DMS153 treated with DMSO at 0.1 percent for 48 hours (cell line): ENCODE measurements around the gene PLA2G2D.

Experiments
- DNase-seq: peaks from one replicate; lab custom pipeline; 2025; ENCODE audit not compliant: unreplicated experiment; lab: John Stamatoyannopoulos, UW

Gene PLA2G2D, protein sequence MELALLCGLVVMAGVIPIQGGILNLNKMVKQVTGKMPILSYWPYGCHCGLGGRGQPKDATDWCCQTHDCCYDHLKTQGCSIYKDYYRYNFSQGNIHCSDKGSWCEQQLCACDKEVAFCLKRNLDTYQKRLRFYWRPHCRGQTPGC

DNA sequence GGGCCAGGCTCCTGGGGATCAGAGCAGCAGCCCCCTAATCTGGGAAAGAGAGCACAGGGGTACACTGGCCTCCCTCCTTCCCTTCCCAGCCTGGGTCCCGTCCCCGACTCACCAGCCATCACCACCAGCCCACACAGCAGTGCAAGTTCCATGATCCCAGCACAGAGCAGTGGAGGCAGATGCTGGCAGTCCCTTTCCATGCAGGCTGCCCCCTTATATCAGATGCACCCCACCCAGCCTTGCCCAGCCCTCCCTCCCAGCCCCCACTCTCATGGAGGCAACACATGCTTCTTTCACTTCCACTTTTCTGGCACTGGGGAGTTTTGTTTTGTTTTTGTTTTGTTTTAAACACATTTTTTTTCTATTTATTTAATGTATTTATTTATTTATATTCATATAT, at the start of gene PLA2G2D:
Gene PLA2G2D, minus strand, starts transcription at position 190 of the 400 bp plus-strand sequence. Its CDS starts 38 bp downstream, at position 152.
- no peak for DNase-seq

DNA sequence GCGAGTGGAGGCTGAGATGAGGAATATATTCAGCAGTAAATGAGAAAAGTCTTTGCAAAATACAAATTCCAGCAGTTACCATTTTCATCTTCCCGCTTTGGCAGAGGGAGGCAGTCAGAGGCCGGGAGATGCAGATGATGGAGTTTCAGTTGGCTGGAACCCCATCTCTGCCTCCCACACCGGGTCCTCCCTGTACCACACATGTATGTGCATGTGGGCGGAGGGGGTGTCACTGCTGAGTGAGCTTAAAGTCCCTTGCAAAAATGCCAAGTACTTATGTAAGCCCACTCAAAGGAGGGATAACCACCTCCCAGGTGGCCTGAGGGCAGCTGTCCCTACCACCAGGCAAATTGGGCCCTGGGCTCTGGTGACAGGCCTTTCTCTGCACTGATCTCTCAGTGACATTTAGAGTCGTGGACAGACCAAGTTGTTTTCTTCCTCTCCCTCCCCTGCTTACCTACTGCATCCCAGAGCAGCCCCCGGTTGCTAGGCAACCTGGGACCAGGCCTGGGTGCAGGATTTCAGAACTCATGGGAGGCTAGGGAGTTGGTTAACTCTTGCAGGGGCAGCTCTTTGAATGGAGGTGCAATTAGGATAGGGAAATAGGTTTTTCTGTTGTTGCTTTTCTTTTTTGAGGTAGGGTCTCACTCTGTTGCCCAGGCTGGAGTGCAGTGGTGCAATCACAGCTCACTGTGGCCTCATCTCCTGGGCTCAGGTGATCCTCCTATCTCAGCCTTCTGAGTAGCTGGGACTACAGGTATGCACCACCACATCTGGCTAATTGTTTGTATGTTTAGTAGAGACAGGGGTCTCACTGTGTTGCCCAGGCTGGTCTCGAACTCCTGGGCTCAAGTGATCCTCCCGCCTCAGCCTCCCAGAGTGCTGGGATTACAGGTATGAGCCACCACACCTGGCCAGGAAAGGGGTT, 49.5 kb upstream of the PLA2G2D start:
- no peak for DNase-seq

DNA sequence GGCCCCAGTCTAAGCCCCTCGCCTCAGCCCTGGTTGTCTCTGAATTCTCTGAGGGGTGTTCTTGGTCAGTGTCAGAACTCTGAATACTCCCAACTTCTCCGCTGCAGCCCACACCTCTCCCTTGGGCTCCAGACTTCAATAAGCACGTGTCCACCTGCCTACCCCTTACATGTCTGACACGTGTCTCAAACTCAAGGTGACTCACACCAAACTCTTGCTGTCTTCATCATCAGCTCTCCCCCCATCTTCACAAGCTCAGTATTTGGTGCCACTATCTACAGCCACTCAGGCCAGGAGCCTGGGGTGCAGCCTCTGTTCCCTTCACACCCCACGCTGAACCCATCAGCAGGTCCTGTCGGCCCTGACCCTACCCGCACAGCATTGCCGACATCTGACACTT, 47.8 kb upstream of the PLA2G2D start:
- DNase-seq = no peak

DNA sequence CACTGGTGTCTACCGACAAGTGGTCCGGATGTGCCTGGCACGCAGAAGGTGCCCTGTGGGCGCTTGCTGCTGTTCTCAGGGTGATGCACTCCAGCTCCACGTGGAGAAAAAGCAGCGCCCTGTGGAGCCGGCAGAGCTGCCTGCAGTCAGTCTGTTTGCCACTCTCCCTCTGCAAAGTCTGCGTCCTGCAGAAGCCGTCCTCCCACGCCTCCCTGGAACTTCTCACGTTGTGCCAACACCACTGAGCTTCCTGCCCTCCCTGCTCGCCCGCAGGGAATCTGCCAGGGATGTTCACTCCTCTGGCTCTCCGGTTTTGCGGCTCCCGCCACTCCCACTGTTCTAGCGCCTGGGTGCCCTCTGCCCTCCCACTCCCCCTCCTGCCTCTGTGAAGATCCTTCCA, 46.7 kb upstream of the PLA2G2D start:
- no peak for DNase-seq

DNA sequence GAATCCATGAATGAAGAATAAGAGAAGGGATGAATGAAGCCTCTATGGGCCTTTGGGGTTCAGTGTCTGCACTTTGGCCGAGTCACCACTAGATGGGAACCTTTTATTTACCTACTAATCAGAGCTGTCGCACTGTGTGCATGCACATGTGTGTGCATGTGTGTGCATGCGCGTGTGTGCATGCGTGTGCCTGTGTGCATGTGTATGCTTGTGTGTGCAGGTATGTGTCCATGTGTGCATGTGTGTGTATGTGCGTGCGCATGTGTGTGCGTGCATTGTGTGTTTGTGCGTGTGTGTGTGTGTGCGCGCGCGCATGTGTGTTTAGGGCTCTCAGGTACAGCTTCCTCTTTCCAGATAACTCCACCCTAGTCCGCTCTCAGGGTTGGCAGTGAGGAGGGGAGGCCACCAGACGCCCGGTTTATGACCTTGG, 46.2 kb upstream of the PLA2G2D start:
- DNase-seq = no peak

DNA sequence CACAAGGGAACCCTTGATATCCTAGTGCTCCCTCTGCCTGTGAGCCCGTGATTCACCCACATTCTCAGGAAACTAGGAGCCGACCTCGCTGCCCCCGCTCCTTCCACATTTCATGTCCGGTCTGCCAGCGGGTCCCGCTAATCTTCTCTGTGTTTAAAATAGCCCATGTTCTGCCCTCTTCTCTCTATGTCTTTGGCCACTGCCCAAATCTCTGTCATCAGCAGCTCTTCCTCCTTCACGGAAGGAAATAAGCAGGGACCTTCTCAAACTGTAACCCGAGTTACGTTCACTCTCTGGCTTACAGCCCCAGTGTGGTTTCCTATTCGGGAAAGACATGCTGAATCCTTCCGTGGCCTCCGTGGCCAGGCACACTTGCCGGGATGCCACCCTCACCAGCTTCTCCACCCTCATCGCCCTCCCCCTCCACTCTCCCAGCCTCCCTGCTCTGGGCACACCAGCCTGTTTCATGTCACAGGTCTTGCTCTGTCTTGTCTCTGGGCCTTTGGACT, 45.4 kb upstream of the PLA2G2D start:
- no peak for DNase-seq

DNA sequence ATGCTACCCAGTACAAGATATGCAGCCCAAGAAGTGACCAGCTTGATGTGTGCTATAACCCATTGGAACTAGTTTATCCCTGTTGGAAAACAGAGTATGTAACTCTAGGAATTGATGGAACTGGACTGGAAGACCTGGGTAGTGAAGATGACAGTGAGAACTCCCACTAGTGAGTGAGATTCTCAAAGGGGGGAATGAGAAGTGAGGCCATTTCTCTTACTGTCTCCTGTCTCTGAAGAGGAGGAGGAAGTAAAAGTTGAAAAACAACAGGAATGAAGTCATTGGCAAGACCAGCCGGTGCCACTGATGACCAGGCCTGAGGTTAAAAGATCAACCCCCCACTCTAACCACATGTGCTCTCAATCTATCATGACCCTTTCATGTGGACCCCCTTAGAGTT, 40.7 kb upstream of the PLA2G2D start:
- no peak for DNase-seq

DNA sequence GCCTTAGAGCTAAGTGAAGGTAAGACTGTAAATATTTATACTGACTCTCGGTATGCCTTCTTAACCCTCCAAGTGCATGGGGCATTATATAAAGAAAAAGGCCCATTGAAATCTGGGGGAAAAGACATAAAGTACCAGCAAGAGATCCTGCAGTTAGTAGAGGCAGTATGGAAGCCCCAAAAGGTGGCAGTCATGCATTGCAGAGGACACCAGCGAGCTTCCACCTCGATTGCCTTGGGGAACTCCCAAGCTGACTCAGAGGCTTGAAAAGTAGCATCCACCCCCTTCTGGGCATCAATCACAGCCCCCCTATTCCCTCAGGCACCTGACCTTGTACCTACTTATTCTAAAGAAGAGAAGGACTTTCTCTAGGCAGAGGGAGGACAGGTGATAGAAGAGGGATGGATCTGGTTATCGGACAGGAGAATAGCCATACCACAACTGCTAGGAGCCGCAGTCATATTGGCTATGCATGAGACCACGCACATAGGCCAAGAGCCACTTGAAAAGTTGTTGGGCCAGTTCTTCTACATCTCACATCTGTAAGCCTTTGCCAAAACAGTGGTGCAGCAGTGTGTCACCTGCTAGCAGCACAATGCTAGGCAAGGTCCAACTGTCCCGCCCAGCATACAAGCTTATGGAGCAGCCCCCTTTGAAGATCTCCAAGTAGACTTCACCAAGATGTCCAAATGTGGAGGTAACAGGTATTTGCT, 39.2 kb upstream of the PLA2G2D start:
- no peak for DNase-seq

DNA sequence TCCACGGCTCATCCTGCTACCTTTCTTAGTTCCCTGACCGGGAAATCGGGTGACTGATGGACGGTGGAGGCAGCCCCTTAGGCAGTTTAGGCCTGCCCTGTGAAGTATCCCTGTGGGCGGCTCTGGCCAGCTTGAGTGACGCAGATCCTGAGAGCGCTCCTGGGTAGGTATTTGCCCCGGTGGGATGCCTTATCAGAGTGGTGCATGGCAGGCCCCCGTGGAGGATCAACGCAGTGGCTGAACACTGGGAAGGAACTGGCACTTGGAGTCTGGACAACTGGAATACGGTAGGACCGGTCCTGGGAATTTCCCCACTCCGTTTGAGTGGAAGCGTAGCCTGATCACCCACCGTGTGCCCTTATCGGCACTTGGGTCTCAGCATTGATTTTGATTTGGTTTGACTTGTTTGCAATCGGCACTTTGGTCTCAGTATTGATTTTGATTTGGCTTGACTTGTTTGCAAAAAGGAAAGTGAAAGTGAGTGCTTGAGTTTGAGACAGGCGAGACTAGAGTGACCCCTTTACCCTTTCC, 35.0 kb upstream of the PLA2G2D start:
- no peak for DNase-seq

DNA sequence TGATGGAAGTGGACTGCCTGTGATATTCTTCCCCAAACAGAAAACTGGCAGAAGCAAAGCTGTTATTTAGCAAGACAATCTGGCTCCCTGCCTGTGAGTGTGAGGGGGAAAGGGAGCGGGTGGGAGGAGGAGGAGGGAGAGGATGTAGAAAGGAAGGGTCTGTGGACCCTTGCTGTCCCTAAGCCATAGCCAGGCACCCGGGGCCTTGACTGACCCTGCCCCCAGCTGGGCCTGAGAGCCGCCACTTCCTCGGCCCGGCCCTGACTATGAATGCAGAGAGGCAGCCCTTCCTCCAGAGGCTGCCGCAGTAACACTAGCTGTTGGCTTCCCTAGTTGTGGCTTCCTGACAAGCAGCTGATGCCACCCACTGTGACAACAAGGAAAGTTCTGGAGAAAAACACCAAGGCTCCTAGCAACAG, 33.7 kb upstream of the PLA2G2D start:
- DNase-seq = no peak

DNA sequence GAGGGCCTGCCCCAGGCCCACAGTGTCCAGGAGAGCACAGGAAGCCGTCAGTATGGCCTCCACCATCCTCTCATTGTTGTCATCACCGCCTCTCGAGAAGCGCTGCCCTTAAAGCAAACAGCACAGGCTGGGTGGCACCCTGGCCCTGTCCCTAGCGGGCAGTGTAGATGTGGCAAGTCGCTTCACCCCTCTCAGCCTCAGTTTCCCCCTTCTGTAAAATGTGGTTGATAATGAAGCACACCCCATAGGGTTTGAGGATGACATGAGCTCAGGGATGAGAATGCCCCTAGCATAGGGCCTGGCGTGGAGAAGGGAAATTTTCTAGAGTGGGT, 33.2 kb upstream of the PLA2G2D start:
- DNase-seq = no peak

DNA sequence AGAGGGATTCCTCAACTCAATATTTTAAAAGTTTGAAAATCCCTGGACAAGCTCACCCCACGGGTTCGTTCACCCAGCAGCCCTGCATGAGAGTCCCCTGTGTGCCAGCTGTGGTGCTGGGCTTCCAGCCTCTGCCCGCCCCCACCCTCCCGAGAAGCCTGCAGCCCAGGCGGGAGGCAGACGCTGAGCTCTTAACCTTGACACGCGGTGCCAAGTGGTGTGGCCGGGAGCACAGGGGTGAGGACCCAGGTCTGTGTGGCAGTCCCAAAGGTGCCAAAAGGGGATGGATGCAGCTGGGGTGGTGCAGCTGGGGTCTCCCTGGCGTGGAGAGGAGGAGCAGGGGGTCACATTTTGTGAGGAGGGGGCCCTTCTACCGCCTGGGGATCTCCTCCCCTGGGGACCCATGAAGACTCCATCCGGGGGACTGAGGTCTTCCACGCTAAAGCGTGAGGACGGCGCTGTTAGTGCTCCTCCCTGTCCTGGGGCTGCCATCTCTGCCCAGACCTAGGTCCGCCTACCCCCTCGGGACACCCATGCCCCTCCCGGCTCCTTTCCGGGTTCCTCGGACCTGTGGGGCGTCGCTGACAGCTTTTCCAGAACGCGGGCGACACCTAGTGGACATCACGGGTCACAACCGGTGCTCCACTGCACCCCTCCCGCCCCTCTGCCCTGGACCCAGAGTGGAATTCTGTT, 32.7 kb upstream of the PLA2G2D start:
- peak; percentile 67 for DNase-seq

DNA sequence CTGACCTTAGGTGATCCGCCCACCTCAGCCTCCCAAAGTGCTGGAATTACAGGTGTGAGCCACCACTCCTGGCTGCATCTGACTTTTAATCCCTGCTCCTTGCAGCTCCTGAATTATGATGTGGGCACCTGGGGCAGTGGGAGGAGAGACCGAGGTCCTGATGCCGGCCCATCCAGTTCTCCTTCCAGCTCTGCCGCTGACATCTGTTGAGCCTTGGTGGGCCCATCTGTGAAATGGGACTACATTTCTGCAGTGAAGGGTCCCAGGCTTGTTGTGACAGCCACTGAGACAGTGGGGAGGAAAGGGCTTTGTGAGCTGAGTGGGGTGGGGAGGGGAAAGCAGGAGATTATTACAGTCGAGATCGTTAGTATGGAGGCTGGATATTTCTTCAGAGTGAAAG, 31.6 kb upstream of the PLA2G2D start:
- no peak for DNase-seq

DNA sequence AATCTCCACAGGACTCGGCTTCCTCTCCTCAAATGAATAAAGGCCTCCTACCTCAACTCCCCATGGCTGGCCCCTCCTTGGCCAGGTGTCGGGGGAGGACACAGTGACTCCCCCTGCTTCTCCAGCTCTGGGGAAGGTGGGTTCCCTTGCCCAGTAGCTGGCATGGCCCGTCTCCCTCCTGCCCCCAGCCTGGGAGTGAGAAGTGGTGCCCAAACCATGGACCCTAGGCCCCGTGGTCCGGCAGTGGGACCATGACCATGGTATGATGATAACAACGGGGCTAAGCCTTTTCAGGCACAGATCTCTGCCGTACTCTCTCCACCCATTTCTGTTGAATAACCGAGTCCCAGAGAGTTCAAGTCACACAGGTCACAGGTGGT, 31.0 kb upstream of the PLA2G2D start:
- DNase-seq = no peak

DNA sequence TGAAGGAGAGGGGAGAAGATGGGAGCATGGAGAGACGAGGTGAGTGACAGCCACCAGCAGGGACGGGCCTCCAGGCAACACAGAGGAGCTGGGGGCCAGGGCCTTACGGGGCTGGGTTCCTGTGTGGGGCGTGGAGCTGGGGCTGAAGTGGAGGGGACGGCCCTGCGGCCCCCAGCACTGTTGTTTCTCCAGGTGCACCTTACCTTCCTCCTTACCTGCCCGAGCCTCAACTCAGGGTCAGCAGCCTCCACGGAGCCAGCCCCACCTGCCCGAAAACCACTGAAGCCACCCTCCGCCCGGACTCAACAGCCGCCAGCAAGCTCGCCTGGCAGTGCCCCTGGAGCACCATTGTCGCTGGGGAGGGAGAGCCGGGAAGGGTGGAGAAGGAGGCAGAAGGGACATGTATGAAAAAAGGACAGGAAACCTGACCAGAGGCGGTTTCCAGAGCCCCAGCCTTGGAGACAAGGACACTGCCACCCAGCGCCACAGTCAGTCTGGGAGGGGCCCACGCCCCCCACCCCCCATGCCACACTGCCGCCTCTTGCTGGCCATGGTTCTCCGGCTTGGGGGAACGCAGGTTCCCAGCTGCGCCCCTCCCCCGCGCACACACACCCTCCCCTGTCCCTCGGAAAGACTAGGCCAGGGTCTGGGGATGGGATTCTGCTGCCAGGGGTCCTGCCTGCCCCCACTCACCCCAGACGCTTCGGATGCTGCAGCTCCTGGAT, 30.4 kb upstream of the PLA2G2D start:
- no peak for DNase-seq

DNA sequence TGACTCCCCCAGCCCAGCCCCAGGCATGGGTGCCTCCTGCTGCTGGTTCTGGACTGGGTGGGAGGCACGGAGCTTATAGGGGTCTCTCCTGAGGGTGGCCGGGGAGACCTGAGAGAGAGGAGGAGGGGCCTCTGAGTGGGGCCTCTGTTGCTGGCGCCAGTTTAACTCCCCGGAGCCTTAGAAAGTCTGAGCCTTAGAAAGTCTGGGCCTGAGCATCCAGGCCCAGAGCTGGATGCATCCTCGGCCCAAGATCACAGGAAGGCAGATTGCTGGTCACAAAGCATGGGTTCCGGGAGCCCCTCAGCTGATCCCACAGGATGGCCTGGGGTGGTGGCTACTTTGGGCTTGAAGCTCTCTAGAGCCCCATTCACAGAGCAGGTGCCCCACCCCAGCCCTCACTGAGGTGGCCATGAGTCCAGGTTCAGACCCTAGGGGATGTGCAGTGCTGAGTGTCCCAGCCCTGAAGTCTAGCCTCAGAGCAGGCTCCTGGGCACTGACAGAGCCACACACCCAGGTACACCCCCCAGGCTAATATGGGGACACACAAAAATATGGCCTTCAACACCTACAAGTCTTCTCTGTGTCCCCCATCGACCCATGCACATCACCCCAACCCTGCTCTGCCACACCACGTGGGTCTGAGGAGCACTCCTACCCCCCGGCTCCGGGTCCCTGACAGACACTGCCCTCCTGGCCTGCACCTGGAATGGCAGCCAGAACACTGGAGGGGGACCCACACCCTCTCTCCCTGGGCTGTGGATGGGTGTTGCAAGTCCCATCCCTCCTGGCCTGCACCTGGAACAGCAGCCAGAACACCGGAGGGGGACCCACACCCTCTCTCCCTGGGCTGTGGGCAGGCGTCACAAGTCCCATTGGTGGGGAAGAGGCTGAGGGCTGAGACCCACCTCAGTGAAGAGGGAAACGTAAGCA, 29.5 kb upstream of the PLA2G2D start:
- no peak for DNase-seq

DNA sequence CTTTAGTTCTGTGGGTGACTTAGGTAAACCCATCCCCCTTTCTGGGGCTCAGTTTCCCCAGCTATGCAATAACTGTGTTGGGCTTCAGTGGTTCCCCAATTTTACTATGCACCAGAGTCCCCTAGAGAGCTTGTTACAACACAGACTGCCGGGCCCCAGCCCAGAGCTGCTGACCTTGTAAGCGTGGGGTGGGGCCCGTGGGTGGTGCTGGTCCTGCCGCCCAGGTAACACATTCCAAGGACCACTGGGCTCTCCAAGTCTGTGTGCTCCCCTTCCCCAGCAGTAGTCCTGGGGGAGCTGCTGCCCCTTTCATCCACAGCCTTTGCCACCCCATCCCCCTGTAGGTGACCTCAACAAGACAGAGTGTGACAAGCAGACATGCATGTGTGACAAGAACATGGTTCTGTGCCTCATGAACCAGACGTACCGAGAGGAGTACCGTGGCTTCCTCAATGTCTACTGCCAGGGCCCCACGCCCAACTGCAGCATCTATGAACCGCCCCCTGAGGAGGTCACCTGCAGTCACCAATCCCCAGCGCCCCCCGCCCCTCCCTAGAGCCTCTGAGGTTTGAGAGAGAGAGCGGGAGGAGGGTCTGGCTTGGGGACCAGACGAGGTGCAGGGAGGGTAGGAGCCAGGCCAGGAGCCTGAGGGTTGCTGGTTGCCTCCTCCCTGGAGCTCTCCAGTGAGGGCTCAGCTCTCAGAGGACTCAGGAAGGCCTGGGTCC, 28.7 kb upstream of the PLA2G2D start:
- DNase-seq = no peak

DNA sequence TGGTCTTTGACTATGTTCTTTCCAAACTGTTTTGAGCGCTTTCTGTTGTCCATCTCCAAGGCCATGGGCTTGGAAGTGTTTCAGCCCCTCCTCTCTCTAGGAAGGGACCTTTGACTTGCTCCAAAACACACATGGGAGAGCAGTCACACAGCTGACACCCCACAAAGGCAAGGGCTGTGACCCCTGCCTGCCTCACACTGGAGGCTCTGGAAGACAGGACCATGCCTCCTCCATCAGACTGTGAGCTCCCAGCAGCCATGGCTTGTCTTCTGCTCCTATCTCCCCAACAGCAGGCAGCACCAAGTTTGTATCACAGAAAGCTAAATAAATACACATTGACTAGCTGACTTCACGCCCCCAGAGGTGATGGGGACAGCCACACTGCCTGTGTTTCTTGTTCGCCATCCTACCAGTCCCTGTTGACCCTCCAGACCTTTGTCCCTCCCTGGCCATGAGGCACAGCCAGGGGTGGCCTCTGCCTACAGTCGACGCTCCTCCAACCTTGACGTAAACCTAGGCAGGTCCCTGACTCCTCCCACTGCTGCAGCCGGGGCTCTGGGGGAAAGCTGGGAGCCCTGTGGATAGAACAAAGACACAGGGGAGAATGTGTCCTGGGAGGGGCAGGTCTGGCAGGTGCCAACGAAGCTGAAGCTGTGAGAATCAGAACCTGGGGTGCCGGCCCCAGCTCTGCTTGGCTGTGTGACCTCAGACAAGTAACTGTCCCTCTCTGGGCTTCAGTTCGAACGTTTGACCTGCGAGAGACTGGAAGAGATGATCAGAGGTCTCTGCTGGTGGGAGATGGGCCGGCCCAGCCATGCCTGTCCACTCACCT, 24.6 kb upstream of the PLA2G2D start:
- DNase-seq = no peak
